TTC549 (cell line): Measurements from ENCODE around the gene PATJ.
"Not testable (repeated sequence)": the region's sequence is repeated elsewhere in the genome, so short reads cannot be mapped to it uniquely, and the experiment has no call there.

Experiments
- FAIRE-seq: peaks from 2 replicates; lab custom pipeline; 2012; peaks lifted over from hg19 to GRCh38; lab: Jason Lieb, UNC

Gene PATJ

GRCh38 chr1:61818992-61819391, 76.7 kb downstream of the PATJ start:
- FAIRE-seq, result no peak

- FAIRE-seq, result no peak
Measured at GRCh38 chr1:61819421-61819820, 77.1 kb downstream of the PATJ start.

GRCh38 chr1:61825393-61825792, 83.1 kb downstream of the PATJ start:
- FAIRE-seq, result no peak

GRCh38 chr1:61828805-61829204, 86.5 kb downstream of the PATJ start:
- FAIRE-seq, result no peak

GRCh38 chr1:61836649-61837048, 94.4 kb downstream of the PATJ start:
- no peak for FAIRE-seq

GRCh38 chr1:61837607-61838006, 95.3 kb downstream of the PATJ start:
- FAIRE-seq, result not testable (repeated sequence)

- FAIRE-seq, result no peak
Measured at GRCh38 chr1:61839679-61840078, 97.4 kb downstream of the PATJ start.

- no peak for FAIRE-seq
Measured at GRCh38 chr1:61842036-61842435, 99.8 kb downstream of the PATJ start.

- no peak for FAIRE-seq
Measured at GRCh38 chr1:61842863-61843514, 100.7 kb downstream of the PATJ start.

- no peak for FAIRE-seq
Measured at GRCh38 chr1:61844006-61844405, 101.7 kb downstream of the PATJ start.

GRCh38 chr1:61844664-61845063, 102.4 kb downstream of the PATJ start:
- FAIRE-seq, result not testable (repeated sequence)

- no peak for FAIRE-seq
Measured at GRCh38 chr1:61851235-61851634, 109.0 kb downstream of the PATJ start.

GRCh38 chr1:61851849-61852669, 109.8 kb downstream of the PATJ start:
- FAIRE-seq, result peak; percentile 95

- FAIRE-seq, result no peak
Measured at GRCh38 chr1:61852670-61853015, 110.4 kb downstream of the PATJ start.

GRCh38 chr1:61853583-61853982, 111.3 kb downstream of the PATJ start:
- FAIRE-seq, result peak; percentile 39

- no peak for FAIRE-seq
Measured at GRCh38 chr1:61864489-61864888, 122.2 kb downstream of the PATJ start.

- FAIRE-seq, result no peak
Measured at GRCh38 chr1:61865646-61866220, 123.5 kb downstream of the PATJ start.

GRCh38 chr1:61869691-61870109, 127.4 kb downstream of the PATJ start:
- FAIRE-seq, result no peak

- FAIRE-seq, result no peak
Measured at GRCh38 chr1:61872206-61872605, 129.9 kb downstream of the PATJ start.

GRCh38 chr1:61873581-61873980, 131.3 kb downstream of the PATJ start:
- FAIRE-seq, result no peak

GRCh38 chr1:61873994-61874393, 131.7 kb downstream of the PATJ start:
- no peak for FAIRE-seq

GRCh38 chr1:61875198-61875597, 132.9 kb downstream of the PATJ start:
- no peak for FAIRE-seq

- FAIRE-seq, result not testable (repeated sequence)
Measured at GRCh38 chr1:61879887-61880474, 137.7 kb downstream of the PATJ start.
